22Rv1 (cell line): Measurements from ENCODE around the gene KAZN.

Experiments used
- CTCF ChIP-seq: fragments of 450-650 bp; IDR thresholded peaks from 2 replicates; pipeline ENCODE4 v1.5.1; 2017; ENCODE audit warnings: mild to moderate bottlenecking
- ZFX ChIP-seq: fragments of 450-650 bp; IDR thresholded peaks from 2 replicates; pipeline ENCODE4 v1.6.1; 2017; ENCODE audit warnings: antibody characterized with exemption, borderline replicate concordance

GRCh38 chr1:14929547-14930246, 331.2 kb downstream of the KAZN start:
- TF ChIP-seq CTCF (no peak), ZFX (no peak)
